DMS 273 (cell line): Measurements from ENCODE around the gene ARHGEF4.
"Not testable (repeated sequence)": the region's sequence is repeated elsewhere in the genome, so short reads cannot be mapped to it uniquely, and the experiment has no call there.

Source experiments
- DNase-seq: peaks from one replicate; lab custom pipeline; 2025; ENCODE audit not compliant: unreplicated experiment; lab: John Stamatoyannopoulos, UW

ARHGEF4 gene

DNA sequence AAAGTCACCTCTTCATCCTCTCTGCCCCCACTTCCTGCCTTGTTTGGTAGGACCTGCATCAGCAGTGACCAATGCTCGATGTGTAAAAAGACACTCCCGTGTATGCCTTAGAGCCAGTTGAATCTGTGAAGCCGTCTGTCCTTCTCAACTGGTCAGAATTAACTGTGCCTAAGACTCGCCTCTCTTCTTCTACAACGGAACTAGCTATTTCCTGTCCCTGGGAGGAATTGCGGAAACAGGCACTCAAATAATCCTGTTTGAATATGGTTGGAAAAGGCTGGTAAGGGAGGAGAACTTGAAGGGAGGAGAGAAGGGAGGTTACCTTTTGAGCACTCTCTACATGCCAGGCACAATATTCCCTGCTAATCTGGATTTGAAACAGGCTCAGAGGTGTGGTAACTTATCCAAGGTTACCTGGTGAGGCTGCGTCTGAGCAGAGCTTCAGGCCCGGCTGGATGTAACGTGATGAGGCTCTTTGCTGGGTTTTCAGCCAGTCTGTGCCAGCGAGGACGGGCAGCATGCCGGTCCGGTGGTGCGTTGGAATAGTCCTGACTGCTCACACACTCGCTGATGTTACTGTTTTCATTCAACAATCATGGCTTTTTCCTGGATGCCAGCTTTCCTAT is 129.5 kb downstream of the ARHGEF4 start:
- no peak for DNase-seq

DNA sequence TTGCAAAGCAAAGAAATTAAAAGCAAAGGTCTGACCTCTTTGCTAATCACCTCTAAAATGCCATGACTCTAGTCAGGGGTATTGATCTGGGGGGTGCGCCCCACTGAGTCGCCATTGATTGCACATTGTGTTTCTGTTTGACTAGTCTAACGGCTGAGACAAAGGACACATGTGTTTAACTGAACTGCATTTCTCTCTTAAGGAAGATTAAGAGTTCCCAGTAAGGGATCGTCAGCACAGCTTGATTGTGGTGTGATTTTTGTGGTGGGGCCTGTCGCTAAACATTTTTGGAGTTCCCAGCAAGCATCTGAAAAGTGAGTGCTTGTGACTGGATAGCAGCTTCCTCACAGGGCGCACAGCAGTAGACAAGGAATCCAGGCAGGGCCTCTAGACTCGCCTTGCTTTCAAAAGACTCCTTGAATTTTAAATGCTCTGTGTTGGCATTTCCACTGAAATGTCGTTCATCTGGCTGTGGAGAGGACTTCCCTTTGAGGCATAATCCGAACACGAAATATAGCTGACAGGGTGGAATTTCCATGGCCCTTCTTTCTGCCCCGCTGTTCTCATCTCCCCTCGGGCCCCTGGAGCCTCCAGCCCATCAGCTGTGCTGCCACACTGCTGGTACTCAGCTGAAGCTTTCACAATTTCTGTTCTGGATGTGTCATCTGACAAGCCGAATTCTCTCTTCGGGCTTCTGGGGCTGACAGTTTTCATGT is 130.2 kb downstream of the ARHGEF4 start:
- no peak for DNase-seq

DNA sequence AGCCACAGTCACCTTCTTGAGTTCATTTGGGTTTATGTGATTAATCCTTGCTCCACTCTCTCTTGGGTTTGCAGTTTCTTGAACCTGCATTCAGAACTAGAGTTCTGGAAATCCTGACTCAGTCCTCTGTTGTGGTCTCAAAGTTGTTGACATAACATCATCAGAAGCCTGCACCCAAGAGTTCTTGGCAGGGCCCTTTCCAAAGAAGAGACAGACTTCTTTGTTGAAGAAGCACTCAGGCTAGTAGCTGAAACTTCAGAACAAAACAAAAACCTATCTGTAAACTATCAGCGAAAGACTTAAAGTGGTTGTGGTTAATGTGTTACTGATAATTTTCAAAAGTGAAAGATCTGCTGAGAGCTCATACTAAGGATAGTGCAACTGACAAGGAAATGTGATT is 135.7 kb downstream of the ARHGEF4 start:
- DNase-seq = no peak

DNA sequence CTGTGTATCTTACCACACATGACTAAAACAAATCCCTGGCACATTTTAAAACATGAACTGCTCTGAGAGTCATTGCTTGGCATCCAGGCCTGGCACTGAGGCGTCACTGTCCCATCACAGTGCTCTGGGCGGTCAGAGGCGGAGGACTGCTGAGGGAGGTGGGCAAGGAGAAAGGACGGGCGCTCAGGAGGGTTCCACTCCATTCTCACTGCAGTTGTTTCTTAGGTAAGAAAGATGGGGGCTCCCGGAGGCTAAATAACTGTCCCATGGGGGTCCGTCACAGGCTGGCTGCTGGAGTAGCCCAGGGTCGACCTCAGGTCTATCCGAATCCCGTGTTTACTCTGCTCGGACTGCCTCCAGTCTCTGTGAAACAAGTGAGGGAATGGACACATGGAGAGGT is 139.0 kb downstream of the ARHGEF4 start:
- DNase-seq = no peak

DNA sequence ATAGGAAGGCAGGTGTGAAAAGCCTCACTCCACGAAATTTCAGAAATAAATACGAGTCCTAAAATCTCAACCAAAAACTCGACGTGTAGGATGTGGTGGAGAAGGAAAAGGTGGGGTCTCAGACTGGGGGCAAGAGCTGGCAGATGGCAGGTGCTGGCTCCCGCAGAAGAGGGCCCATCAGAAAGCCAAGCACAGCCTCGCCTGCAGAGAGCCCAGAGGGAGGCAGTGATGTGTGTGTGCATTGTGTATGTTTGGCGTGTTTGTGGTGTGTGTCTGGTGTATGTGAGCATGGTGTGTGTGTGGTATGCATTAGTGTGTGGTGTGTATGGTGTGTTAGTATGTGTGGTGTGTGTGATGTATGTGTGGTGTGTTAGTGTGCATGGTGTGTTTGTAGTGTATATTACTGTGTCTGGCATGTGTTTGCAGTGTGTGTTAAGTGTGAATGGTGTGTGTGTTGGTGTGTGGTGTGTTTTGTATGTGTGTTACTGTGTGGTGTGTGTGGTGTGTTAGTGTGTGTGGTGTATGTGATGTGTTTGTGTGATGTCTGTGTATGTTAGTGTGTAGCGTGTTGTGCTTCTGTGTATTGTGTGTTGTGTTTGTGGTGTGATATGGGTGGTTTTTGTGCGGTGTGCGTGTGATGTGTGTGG is 140.0 kb downstream of the ARHGEF4 start:
- no peak for DNase-seq

DNA sequence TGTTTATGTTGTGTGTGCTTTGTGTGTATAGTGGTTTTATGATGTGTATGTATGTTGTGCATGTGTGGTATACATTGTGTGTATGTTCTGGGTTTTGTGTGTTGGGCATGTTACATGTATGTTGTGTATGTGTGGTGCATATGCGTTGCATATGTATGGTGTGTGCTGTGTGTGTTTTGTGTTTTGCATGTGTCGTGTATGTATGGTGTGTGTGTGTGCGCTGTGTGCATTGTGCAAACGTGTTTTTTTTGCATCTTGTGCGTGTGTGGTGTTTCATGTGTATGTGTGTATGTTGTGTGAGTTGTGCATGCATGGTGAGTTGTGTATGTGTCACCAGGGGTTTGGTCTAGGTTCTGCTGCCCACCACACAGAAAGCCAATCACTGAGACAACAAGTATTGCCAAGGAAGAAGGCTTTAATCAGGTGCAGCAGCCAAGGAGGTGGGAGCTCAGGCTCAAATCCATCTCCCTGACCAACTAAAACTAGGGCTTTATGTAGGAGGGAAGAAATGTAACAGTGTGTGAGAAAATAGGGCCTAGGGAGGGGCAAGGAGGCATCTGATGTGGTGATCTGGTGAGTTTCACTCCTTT is 140.8 kb downstream of the ARHGEF4 start:
- no peak for DNase-seq

DNA sequence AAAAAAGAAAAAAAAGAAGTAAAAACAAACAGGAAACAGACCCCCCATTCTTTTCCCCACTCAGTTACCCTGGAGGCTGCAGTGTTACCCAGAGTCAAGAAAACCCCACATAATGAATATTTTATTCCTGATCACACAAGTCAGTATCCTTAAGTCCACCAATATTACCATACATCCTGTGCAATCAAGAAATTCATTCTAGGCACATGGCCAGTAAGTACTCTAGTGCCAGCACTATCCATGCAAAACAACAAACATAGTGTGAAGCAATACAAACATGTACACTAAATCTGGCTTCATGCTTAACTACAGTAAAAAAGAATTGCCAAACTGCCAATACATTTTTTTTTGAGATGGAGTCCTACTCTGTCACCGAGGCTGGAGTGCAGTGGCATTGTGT is 145.0 kb downstream of the ARHGEF4 start:
- no peak for DNase-seq

DNA sequence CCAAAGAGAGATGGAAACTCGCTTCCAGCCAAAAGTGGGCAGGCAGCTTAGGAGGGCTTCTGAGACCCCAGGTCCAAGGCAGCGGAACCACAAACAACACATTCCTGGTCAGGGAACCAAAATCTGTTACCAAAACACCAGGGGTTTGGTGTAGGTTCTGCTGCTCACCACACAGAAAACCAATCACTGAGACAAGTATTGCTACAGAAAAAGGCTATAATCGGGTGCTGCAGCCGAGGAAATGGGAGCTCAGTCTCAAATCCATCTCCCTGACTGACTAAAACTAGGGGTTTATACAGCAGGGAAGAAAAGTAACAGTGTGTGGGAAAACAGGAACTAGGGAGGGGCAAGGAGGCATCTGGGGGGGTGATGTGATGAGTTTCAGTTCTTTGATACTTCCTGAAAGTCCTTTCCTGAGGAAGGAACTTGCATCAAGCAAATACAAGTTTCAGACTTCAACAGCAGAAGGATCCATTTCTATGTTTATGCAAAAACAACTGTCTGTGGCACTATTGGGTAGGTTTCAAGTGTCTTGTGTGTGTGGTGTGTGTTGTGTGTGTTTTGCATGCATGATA is 148.6 kb downstream of the ARHGEF4 start:
- no peak for DNase-seq

DNA sequence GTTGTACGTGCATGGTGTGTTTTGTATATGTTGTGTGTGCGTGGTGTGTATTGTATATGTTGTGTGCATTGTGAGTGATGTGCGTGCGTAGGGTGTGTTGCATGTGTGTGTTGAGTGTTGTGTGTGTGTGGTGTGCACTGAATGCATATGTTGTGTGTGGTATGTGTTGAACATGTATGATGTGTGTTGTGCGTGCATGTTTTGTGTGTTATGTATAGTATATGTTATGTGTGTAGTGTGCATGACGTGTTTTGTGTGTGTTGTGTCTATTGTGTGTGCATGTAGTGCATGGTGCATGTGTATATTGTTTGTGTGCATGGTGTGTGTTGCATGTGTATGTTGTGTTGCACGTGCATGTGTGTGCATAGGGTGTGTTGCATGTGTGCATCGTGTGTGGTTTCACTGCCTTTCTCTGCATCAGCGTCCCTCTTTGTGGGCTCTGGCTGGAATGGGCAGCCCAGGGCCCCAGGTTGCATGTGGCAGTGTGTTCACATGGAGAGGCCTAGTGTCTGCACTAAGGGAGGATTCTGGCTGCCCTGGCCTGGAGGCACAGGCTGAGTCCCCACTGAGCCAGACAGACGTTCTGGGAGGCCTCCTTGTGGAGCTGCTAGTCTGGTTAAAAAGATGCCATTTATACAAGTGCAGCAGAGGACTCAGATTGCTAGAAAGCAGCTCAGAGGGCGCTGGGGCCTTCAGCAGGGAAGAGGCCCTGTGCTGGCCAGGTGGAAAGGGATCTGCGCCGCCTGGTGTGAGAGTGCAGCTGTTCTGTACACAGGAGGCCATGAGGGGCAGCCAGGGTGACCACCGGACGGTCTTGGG is 149.3 kb downstream of the ARHGEF4 start:
- DNase-seq = no peak

DNA sequence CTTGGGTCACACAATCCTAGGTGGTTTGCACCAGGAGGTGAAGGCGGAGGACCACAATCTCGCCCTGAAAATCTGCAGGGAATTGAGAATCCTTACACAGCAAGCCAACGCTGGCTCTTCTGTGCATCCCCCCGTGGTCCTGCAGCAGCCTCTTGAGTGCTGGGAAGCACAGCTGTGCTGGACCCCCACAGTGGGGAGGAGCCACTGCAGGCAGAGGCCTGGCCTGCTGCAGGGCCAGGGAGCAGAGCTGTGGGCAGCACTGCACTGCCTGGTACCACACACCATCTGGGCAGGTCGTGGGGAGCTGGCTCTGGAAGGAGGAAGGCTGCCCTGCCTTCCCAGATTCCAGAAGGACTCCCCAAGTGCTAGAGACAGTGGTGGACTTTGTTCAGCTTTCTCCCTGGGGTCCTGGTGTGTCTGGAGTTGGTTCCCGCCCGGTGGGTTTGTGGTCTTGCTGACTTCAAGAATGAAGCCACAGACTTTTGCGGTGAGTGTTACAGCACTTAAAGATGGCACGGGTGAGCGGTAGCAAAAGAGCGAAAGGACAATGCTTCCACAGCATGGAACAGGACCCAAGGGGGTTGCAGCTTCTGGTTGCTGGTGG is 150.3 kb downstream of the ARHGEF4 start:
- no peak for DNase-seq

DNA sequence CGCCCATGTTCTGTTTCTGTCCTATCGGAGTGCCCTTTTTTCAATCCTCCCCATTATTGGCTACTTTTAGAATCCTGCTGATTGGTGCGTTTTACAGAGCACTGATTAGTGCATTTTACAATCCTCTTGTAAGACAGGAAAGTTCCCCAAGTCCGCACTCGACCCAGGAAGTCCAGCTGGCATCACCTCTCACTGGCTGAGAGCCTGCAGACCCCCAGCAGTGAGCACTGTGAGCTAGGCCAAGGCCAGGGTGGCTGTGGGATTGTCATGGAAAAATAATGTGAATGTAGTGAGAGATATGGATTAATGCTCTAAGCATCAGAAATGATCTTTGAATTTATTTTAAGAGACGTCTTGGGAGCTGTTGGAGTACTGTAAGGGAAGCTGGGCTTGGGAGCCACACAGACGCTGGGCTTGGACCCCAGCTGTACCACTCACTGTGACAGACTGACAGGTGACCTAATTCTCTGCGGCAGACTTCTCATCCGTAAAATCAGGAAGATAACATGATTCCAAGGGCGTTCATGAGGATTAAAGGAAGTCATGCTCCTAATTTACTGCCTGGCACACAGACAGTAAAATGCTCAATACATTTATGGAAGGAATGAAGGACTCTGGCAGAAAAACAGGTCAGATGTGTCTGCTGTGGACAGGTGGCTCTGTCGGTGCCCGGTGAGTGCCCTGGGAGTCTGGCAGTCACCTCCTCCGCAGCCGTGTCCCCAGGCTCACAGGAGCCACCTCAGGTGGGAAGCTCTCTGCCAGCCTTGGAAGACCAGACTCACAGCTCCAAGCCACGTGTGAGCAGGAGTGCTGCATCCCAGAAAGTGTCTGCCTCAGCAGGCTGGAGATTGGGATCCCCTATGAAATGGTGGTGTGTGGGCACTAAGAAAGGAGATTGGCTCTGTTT is 151.1 kb downstream of the ARHGEF4 start:
- DNase-seq = no peak

DNA sequence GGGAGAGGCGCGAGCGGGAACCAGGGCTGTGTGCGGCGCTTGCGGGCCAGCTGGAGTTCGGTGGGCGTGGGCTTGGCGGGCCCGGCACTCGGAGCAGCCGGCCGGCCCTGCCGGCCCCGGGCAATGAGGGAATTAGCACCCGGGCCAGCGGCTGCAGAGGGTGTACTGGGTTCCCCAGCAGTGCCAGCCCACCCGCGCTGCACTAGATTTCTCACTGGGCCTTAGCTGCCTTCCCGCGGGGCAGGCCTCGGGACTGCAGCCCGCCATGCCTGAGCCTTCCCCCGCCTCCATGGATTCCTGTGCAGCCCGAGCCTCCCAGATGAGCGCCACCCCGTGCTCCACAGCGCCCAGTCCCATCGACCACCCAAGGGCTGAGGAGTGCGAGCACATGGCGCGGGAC is 154.7 kb downstream of the ARHGEF4 start:
- DNase-seq = not testable (repeated sequence)

DNA sequence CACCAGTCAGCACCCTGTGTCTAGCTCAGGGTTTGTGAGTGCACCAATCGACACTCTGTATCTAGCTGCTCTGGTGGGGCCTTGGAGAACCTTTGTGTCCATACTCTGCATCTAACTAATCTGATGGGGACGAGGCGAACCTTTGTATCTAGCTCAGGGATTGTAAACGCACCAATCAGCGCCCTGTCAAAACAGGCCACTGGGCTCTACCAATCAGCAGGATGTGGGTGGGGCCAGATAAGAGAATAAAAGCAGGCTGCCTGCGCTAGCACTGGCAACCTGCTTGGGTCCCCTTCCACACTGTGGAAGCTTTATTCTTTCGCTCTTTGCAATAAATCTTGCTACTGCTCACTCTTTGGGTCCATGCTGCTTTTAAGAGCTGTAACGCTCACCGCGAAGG is 155.3 kb downstream of the ARHGEF4 start:
- DNase-seq = not testable (repeated sequence)

DNA sequence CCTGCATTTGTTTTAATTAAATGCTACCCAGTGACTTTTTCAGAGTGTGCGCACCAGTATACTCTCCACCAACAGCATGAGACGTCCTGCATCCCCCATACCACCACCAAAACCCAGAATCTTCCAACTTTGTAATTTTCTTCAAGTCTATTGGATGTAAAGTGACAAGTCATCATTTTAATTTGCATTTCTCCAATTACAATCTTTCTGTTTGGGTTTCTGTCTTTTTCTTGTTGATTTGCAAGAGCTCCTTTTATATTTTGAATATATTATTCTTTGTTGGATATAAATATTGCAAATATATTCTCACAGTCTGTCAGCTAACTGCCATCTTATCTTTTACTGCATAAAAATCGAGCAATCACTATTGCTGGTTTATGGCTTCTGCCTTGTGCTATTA is 160.0 kb downstream of the ARHGEF4 start:
- no peak for DNase-seq

DNA sequence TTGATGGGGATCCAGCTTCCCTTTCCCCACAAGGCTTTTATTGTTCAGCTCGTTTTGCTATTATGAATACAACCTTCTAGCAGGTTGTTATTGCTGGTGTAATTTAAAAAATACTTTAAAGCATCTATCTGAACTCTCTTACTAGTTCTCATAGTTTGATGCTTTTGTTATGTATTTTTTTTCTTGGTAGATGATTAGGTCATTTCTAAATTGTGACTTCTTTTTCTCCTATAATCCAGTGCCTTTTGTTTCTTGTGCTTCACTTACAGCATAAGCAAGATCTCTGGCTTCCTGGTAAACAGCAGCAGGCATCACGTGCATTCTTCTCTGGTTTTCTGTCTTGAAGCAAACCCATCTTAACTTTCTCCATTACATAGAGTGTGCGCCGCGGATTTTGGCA is 160.5 kb downstream of the ARHGEF4 start:
- DNase-seq = no peak

DNA sequence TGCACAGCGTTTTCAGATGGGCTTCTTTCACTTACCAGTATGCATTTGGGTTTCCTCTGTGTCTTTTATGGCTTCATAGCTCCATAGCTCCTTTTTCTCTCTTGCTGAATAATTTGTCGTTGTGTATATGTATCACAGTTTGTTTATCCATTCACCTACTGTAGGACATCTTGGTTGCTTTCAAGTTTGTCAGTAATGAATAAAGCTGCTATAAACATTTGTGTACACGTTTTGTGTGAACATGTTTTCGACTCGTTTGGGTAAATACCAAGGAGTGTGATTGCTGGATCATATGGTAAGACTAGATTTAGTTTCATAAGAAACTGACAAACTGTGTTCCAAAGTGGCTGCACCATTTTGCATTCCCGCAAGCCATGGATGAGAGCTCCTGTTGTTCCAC is 161.8 kb downstream of the ARHGEF4 start:
- DNase-seq = no peak

DNA sequence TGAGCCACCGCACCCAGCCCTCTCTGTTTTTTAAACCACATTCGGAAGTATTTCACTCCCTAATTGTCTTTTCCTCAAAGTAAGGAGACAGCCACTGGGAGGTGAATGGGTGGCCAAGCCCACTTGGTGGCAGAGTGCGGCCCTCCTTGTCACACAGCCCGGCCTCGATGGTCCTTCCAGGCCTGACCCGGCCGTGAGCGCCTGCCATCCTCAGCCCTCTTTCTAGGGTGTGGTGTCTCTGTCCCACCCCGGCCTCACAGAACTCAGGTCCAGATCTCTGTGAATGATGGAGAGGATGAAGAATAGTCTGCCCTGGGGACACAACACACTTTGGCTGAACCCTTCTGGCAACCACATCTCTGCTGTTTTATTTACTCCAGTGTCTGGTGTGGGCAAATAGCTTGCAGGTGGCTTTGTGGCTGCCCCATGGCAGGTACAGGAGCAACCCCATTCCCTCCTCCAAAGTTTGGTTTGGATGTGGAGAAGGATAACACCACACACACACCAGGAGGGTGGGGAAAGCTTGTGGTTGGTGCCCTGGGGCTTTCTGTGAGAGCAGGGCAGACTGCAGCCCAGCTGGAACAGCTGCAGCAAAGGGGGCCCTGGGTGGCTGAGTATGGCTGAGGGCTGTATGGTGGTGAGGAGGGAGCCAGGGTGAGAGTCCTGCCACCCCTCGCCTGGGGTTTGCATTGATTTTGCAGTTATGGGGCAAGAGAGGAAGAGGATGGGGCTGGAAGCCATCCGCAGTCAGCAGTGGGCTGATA is 167.9 kb downstream of the ARHGEF4 start:
- no peak for DNase-seq

DNA sequence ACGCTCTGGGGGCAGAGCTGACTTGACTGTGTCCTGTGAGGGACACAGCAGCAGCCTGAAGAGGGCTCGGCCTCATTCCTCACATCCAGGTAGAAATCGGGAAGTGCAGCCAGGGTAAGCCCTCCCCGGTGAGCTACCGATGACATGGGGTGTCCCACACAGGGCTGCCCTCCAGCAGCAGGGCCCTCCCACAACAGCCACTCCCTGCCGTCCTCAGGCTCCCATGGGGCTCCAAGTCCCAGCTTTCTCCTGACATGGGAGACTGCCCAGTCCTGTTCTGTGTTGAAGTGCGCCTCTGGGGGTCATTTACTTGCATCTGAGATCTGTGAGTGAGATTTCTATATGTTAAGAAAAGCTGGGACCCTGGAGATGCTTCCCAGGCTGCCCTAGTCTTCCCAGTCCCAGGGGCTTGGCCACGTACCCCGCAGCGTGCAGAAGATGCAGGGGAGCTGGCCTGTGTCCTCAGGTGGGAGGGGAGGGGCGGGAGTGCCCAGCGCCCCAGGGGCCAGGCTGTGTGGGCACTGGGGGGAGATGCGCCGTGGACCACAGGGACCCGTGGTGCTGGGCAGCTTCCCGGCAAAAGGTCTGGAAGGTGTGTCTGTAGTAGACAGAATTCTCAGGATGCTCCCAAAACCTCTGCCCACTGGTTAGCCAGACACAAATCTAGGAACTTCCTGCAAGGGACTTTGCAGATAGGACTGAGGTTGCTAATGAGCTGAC is 168.7 kb downstream of the ARHGEF4 start:
- no peak for DNase-seq
